ENCODE results near the gene LBHD2.

GRCh38 chr14:103104389-103104653 lies 20.3 kb downstream of the LBHD2 start:
- no peak for TF ChIP-seq CTCF (IDR thresholded peaks at IDR 0.05; ENCODE audit: insufficient read depth, low read depth, low read length)
- TF ChIP-seq EZH2 (IDR thresholded peaks at IDR 0.05; ENCODE audit: insufficient read depth, low read length) = peak; percentile 94

Data from astrocyte (in vitro differentiated cells and primary cell).